Neural cell (in vitro differentiated cells): ENCODE measurements around the gene DCHS2. TPM values are rescaled to one million over a fixed set of nuclear protein-coding genes. Genes with fewer than 3 reads are reported as not detected.

Source experiments
- H2AFZ ChIP-seq: fragments of 200-600, 300-800 bp; sonication (generic), shearing (Covaris generic); 2 replicates; pipeline ENCODE4 v1.6.0; 2014; ENCODE audit warnings: low read depth, mild to moderate bottlenecking, antibody characterized with exemption, low read length, moderate library complexity
- H3F3A ChIP-seq: fragments of 200-600 bp; shearing (Covaris generic); 2 replicates; pipeline ENCODE4 v1.6.1; 2016; ENCODE audit warnings: mild to moderate bottlenecking, moderate library complexity, mixed read lengths, antibody characterized with exemption, low read length; ENCODE audit not compliant: insufficient read depth, poor library complexity, severe bottlenecking
- H3K27ac ChIP-seq: fragments of 200-600, 300-800 bp; sonication (generic), shearing (Covaris generic); 2 replicates; pipeline ENCODE4 v1.5.1; 2014; ENCODE audit warnings: mild to moderate bottlenecking, low read length, moderate library complexity
- H3K27me3 ChIP-seq: fragments of 300-800, 200-600 bp; sonication (generic), shearing (Covaris generic); 2 replicates; pipeline ENCODE4 v1.6.0; 2014; ENCODE audit warnings: mild to moderate bottlenecking, low read depth, low read length, moderate library complexity; ENCODE audit not compliant: insufficient read depth
- H3K36me3 ChIP-seq: fragments of 300-800, 200-600 bp; sonication (generic), shearing (Covaris generic); 2 replicates; pipeline ENCODE4 v1.5.1; 2014; ENCODE audit warnings: mild to moderate bottlenecking, antibody characterized with exemption, low read length, moderate library complexity; ENCODE audit not compliant: insufficient read depth
- H3K4me2 ChIP-seq: fragments of 300-800, 200-600 bp; sonication (generic), shearing (Covaris generic); 2 replicates; pipeline ENCODE4 v1.6.0; 2014; ENCODE audit warnings: mild to moderate bottlenecking, low read length
- H3K4me3 ChIP-seq: fragments of 300-800, 200-600 bp; sonication (generic), shearing (Covaris generic); 2 replicates; pipeline ENCODE4 v1.5.1; 2014; ENCODE audit warnings: mild to moderate bottlenecking, low read length, moderate library complexity
- H3K79me2 ChIP-seq: fragments of 200-600 bp; shearing (Covaris generic); replicated peaks from 2 replicates; pipeline ENCODE4 v1.6.0; 2014; ENCODE audit warnings: mild to moderate bottlenecking, low read length, moderate library complexity; ENCODE audit not compliant: insufficient read depth
- H3K9ac ChIP-seq: fragments of 300-800, 200-600 bp; sonication (generic), shearing (Covaris generic); 2 replicates; pipeline ENCODE4 v1.6.1; 2016; ENCODE audit warnings: mild to moderate bottlenecking, low read length, mixed read lengths
- H3K9me2 ChIP-seq: fragments of 200-600 bp; shearing (Covaris generic); 2 replicates; pipeline ENCODE4 v1.6.1; 2016; ENCODE audit warnings: mild to moderate bottlenecking, low read length, mixed read lengths; ENCODE audit not compliant: insufficient read depth
- H3K9me3 ChIP-seq: fragments of 200-600, 300-800 bp; sonication (generic), shearing (Covaris generic); 2 replicates; pipeline ENCODE4 v1.6.1; 2016; ENCODE audit warnings: mild to moderate bottlenecking, mixed run types, low read length, moderate library complexity, mixed read lengths
- H4K20me1 ChIP-seq: fragments of 200-600 bp; shearing (Covaris generic); 2 replicates; pipeline ENCODE4 v1.6.1; 2016; ENCODE audit warnings: mild to moderate bottlenecking, mixed run types; ENCODE audit not compliant: insufficient read depth
- CTCF ChIP-seq: fragments of 450-650 bp; IDR thresholded peaks from 2 replicates; pipeline ENCODE4 v1.5.1; 2014; ENCODE audit warnings: antibody characterized with exemption, mild to moderate bottlenecking, moderate library complexity; ENCODE audit not compliant: poor library complexity, severe bottlenecking
- EP300 ChIP-seq: fragments of 450-650 bp; conservative IDR thresholded peaks from 2 replicates; pipeline ENCODE4 v1.6.1; 2014; ENCODE audit warnings: antibody characterized with exemption, mild to moderate bottlenecking, moderate library complexity; ENCODE audit not compliant: poor library complexity, severe bottlenecking
- EZH2 ChIP-seq: fragments of 200-600, 300-800 bp; shearing (Covaris generic), sonication (generic); IDR thresholded peaks from 2 replicates; pipeline ENCODE4 v1.6.1; 2014; ENCODE audit warnings: antibody characterized with exemption, low read length, borderline replicate concordance, mild to moderate bottlenecking; ENCODE audit not compliant: insufficient read depth, poor library complexity, severe bottlenecking
- MXI1 ChIP-seq: fragments of 450-650 bp; conservative IDR thresholded peaks from 2 replicates; pipeline ENCODE4 v1.6.1; 2014; ENCODE audit warnings: antibody characterized with exemption, mild to moderate bottlenecking; ENCODE audit not compliant: poor library complexity, severe bottlenecking
- POLR2AphosphoS5 ChIP-seq: IDR thresholded peaks from 2 replicates; pipeline ENCODE4 v1.6.1; 2012
- RAD21 ChIP-seq: fragments of 450-650 bp; conservative IDR thresholded peaks from 2 replicates; pipeline ENCODE4 v1.6.1; 2014; ENCODE audit warnings: antibody characterized with exemption, mild to moderate bottlenecking, moderate library complexity
- REST ChIP-seq: IDR thresholded peaks from 2 replicates; pipeline ENCODE4 v1.6.1; 2012; ENCODE audit warnings: borderline replicate concordance
- SMC3 ChIP-seq: fragments of 450-650 bp; conservative IDR thresholded peaks from 2 replicates; pipeline ENCODE4 v1.6.1; 2014; ENCODE audit warnings: antibody characterized with exemption, mild to moderate bottlenecking, moderate library complexity; ENCODE audit not compliant: poor library complexity
- TAF1 ChIP-seq: IDR thresholded peaks from 2 replicates; pipeline ENCODE4 v1.6.1; 2012; ENCODE audit warnings: low read depth
- polyA plus RNA-seq: library from polyadenylated mRNA; depleted of rRNA; stranded (reverse); fragments of >200 nt; gene quantifications from 2 replicates; pipeline ENCODE4 v1.2.3, GENCODE V29; 2014

DCHS2 gene
- polyA plus RNA-seq, 1 donor from 2014 or later = 1.6 TPM

- H3K79me2 ChIP-seq = no peaks in the 10 kb centered on the region
- H4K20me1 ChIP-seq = no peaks in the 10 kb centered on the region
- H3K9me3 ChIP-seq = no peaks in the 10 kb centered on the region
- H3K27me3 ChIP-seq = no peaks in the 10 kb centered on the region
- TF ChIP-seq CTCF = no peak
- TF ChIP-seq SMC3 = no peak
- TF ChIP-seq REST = no peak
- TF ChIP-seq EP300 = no peak
- no peak for TF ChIP-seq MXI1
- no peak for TF ChIP-seq POLR2AphosphoS5
- TF ChIP-seq EZH2 = no peak
- TF ChIP-seq RAD21 = no peak
- no peak for TF ChIP-seq TAF1
- no peaks in the 10 kb centered on the region for H3F3A ChIP-seq
- H3K4me3 ChIP-seq = no peak overlapping the region
- no peak overlapping the region for H2AFZ ChIP-seq
- no peaks in the 10 kb centered on the region for H3K36me3 ChIP-seq
- H3K27ac ChIP-seq = no peak overlapping the region
- no peak overlapping the region for H3K4me2 ChIP-seq
- H3K9me2 ChIP-seq = no peaks in the 10 kb centered on the region
- H3K9ac ChIP-seq = no peak overlapping the region
These were observed 261.5 kb downstream of the DCHS2 start for GRCh38 chr4:154230091-154230490.

- Histone ChIP-seq H3K36me3 (no peaks in the 10 kb centered on the region), H3K4me3 (no peak overlapping the region), H3K9ac (no peak overlapping the region), H3K27ac (no peak overlapping the region), H3F3A (no peaks in the 10 kb centered on the region), H3K9me2 (no peaks in the 10 kb centered on the region), H3K27me3 (no peaks in the 10 kb centered on the region), H3K9me3 (no peaks in the 10 kb centered on the region), H2AFZ (no peak overlapping the region), H3K4me2 (no peak overlapping the region), H3K79me2 (no peaks in the 10 kb centered on the region), H4K20me1 (no peaks in the 10 kb centered on the region)
- no peak for TF ChIP-seq MXI1
- no peak for TF ChIP-seq CTCF
- TF ChIP-seq EZH2 = no peak
- no peak for TF ChIP-seq SMC3
- no peak for TF ChIP-seq EP300
- TF ChIP-seq POLR2AphosphoS5 = no peak
- TF ChIP-seq REST = no peak
- TF ChIP-seq RAD21 = no peak
- no peak for TF ChIP-seq TAF1
These were observed 268.7 kb downstream of the DCHS2 start for GRCh38 chr4:154222875-154223274.
